ENCODE measurements around the gene BEST4.

DNA sequence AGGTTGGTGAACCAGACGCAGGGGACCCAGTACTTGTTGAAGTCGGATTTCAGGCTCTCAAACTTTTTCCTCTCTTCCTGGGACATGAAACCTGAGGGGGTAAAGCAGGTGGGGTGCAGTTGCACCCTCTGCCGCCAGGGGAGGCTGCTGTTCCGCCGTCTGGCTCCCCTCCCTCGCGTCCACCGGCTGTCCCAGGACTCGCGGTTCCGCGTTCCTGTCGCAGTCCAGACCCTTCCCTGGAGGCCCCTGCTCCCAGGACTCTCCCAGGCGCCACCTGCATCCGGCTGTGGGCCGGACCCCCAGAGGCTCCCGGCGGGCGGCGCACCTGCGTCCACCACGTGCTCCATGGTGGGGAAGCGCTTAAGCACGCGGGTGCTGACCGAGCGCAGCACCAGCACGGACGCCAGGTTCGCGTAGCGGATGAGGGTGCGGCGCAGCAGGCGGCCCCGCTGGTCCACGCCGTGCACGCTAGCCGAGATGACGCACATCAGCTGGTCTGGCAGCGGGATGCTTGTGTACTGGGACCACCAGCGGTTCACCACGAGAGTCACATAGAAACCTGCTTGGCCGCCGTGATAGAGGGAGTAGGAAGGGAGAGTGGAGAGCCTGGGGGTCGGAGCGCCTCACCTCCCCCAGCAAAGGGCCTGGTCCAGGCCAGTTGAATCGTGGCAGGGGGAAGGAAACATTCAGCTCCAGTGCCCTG, 1.7 kb downstream of the BEST4 start:
- TF ChIP-seq GATA2 (IDR thresholded peaks at IDR 0.05; ENCODE audit: low read depth, low read length), result no peak
- no peak for TF ChIP-seq GATA3 (IDR thresholded peaks at IDR 0.05; ENCODE audit: low read depth, low read length)
